H1 (cell line): ENCODE measurements around the gene PIK3R3. TPM values are rescaled to one million over a fixed set of nuclear protein-coding genes. Genes with fewer than 3 reads are reported as not detected.

Experiments
- CTCF ChIA-PET: fragments of 300-600 bp; sonication (Branson Sonifier 250); formaldehyde crosslinking; loops from one replicate; lab custom pipeline; 2021; ENCODE audit not compliant: partially characterized antibody; lab: Charles Lee
- POLR2A ChIA-PET: fragments of 300-600 bp; sonication (Branson Sonifier 250); formaldehyde crosslinking; loops from one replicate; lab custom pipeline; 2021; ENCODE audit warnings: inconsistent platforms; ENCODE audit not compliant: partially characterized antibody; lab: Charles Lee
- DNase-seq, 2 experiments: peaks; one replicate each; pipeline versions ENCODE4 v3.0.0 to v3.0.0-alpha.2; 2010 to 2022; ENCODE audit warnings: low spot score in 2 of 2, low read depth in 1 of 2, mixed read lengths in 1 of 2
- FAIRE-seq: peaks from 2 replicates; lab custom pipeline; 2011; peaks lifted over from hg19 to GRCh38; lab: Jason Lieb, UNC
- H2AFZ ChIP-seq: 2 replicates; pipeline ENCODE4 v1.8.1; 2012; ENCODE audit warnings: low read length, inconsistent platforms
- H2AK5ac ChIP-seq: 2 replicates; pipeline ENCODE4 v1.6.1; 2013; ENCODE audit warnings: low read depth, low read length
- H2BK120ac ChIP-seq: replicated peaks from 2 replicates; pipeline ENCODE3; 2013; ENCODE audit warnings: low read depth, low read length, inconsistent platforms
- H2BK12ac ChIP-seq: 2 replicates; pipeline ENCODE4 v1.6.1; 2013; ENCODE audit warnings: low read depth, low read length
- H2BK15ac ChIP-seq: 2 replicates; pipeline ENCODE4 v1.6.1; 2013; ENCODE audit warnings: low read length
- H2BK20ac ChIP-seq: 2 replicates; pipeline ENCODE4 v1.6.1; 2013; ENCODE audit warnings: low read length
- H2BK5ac ChIP-seq: 2 replicates; pipeline ENCODE4 v1.6.1; 2013; ENCODE audit warnings: low read depth, low read length
- H3K14ac ChIP-seq: 2 replicates; pipeline ENCODE4 v1.6.1; 2013; ENCODE audit warnings: inconsistent platforms; ENCODE audit not compliant: insufficient read length
- H3K18ac ChIP-seq: 2 replicates; pipeline ENCODE4 v1.6.1; 2013; ENCODE audit warnings: low read length; ENCODE audit errors: extremely low read depth
- H3K23ac ChIP-seq: 2 replicates; pipeline ENCODE4 v1.6.1; 2013; ENCODE audit warnings: inconsistent platforms; ENCODE audit not compliant: insufficient read length
- H3K23me2 ChIP-seq: 2 replicates; pipeline ENCODE4 v1.6.1; 2013; ENCODE audit warnings: low read depth, low read length
- H3K27ac ChIP-seq: 2 replicates; pipeline ENCODE4 v1.6.1; 2011; ENCODE audit warnings: low read depth, low read length, inconsistent platforms
- H3K27me3 ChIP-seq, 4 experiments: replicated peaks in 1 of 4; 1 replicate in 1 of 4; 2 replicates in 3 of 4; pipeline versions ENCODE4 v1.6.1 to v1.8.1; 2011 to 2013; ENCODE audit warnings: low read length in 3 of 4, mild to moderate bottlenecking in 3 of 4, inconsistent platforms in 2 of 4, mixed read lengths in 2 of 4, moderate library complexity in 1 of 4; ENCODE audit not compliant: control insufficient read depth in 3 of 4, insufficient read depth in 3 of 4; ENCODE audit errors: extremely low read depth in 1 of 4
- H3K36me3 ChIP-seq, 4 experiments: 2 replicates each; pipeline versions ENCODE4 v1.6.1 to v1.8.1; 2011 to 2013; ENCODE audit warnings: mild to moderate bottlenecking in 4 of 4, low read length in 3 of 4, moderate library complexity in 2 of 4, control low read depth in 1 of 4, inconsistent platforms in 1 of 4; ENCODE audit not compliant: insufficient read depth in 4 of 4, control insufficient read depth in 2 of 4
- H3K4ac ChIP-seq: replicated peaks from 2 replicates; pipeline ENCODE3; 2013; ENCODE audit warnings: low read length, low read depth, mixed read lengths, inconsistent platforms; ENCODE audit not compliant: insufficient read length
- H3K4me1 ChIP-seq, 4 experiments: replicated peaks in 1 of 4; 1 replicate in 1 of 4; 2 replicates in 3 of 4; pipeline versions ENCODE4 v1.6.1 to v1.8.1; 2011 to 2013; ENCODE audit warnings: low read length in 3 of 4, inconsistent platforms in 2 of 4, mixed read lengths in 1 of 4; ENCODE audit not compliant: insufficient read depth in 4 of 4, control insufficient read depth in 3 of 4
- H3K4me2 ChIP-seq, 2 experiments: 2 replicates each; pipeline versions ENCODE4 v1.6.1 to v1.8.1; 2011 to 2013; ENCODE audit warnings: low read depth in 2 of 2, low read length in 2 of 2, control low read depth in 1 of 2, inconsistent platforms in 1 of 2, mild to moderate bottlenecking in 1 of 2; ENCODE audit not compliant: insufficient read depth in 1 of 2
- H3K4me3 ChIP-seq, 4 experiments: fragments of 200-600, 300-600 bp in 1 of 4; sonication (generic), shearing (Covaris generic), sonication (Bioruptor Twin) in 1 of 4; 2 replicates each; pipeline versions ENCODE4 v1.5.1 to v1.8.1; 2011 to 2016; ENCODE audit warnings: low read length in 4 of 4, low read depth in 3 of 4, control low read depth in 2 of 4, inconsistent platforms in 2 of 4, mild to moderate bottlenecking in 2 of 4, mixed read lengths in 1 of 4, moderate library complexity in 1 of 4; ENCODE audit not compliant: insufficient read depth in 2 of 4; ENCODE audit errors: extremely low read depth in 1 of 4
- H3K56ac ChIP-seq: replicated peaks from 2 replicates; pipeline ENCODE3; 2013; ENCODE audit warnings: low read depth, mild to moderate bottlenecking, mixed read lengths, low read length, inconsistent platforms; ENCODE audit not compliant: insufficient read length
- H3K79me1 ChIP-seq: 2 replicates; pipeline ENCODE4 v1.6.1; 2013; ENCODE audit warnings: low read depth, low read length, control low read depth
- H3K79me2 ChIP-seq, 2 experiments: 2 replicates each; pipeline versions ENCODE4 v1.6.1 to v1.8.1; 2012 to 2013; ENCODE audit warnings: low read length in 2 of 2, mild to moderate bottlenecking in 2 of 2, inconsistent platforms in 1 of 2; ENCODE audit not compliant: insufficient read depth in 2 of 2, control insufficient read depth in 1 of 2
- H3K9ac ChIP-seq, 4 experiments: replicated peaks in 1 of 4; 1 replicate in 1 of 4; 2 replicates in 3 of 4; pipeline versions ENCODE4 v1.6.1 to v1.8.1; 2011 to 2013; ENCODE audit warnings: low read depth in 3 of 4, low read length in 3 of 4, control low read depth in 2 of 4, mild to moderate bottlenecking in 2 of 4, moderate library complexity in 2 of 4, inconsistent platforms in 1 of 4; ENCODE audit errors: extremely low read depth in 1 of 4
- H3K9me3 ChIP-seq, 2 experiments: 2 replicates each; pipeline versions ENCODE4 v1.6.1 to v1.8.1; 2012 to 2013; ENCODE audit warnings: mild to moderate bottlenecking in 2 of 2, moderate library complexity in 2 of 2, control low read depth in 1 of 2, inconsistent platforms in 1 of 2, low read depth in 1 of 2, low read length in 1 of 2, mixed read lengths in 1 of 2; ENCODE audit not compliant: insufficient read depth in 2 of 2
- H4K20me1 ChIP-seq, 2 experiments: replicated peaks in 1 of 2; 2 replicates each; pipeline versions ENCODE3 to v1.8.1; 2011 to 2013; ENCODE audit warnings: inconsistent platforms in 2 of 2, low read length in 2 of 2, mild to moderate bottlenecking in 1 of 2; ENCODE audit not compliant: insufficient read depth in 2 of 2, control insufficient read depth in 1 of 2
- H4K5ac ChIP-seq: 2 replicates; pipeline ENCODE4 v1.6.1; 2013; ENCODE audit warnings: low read length, low read depth, mixed read lengths, inconsistent platforms; ENCODE audit not compliant: insufficient read length
- H4K8ac ChIP-seq: 2 replicates; pipeline ENCODE4 v1.8.0; 2013; ENCODE audit warnings: mild to moderate bottlenecking, moderate library complexity, low read length, inconsistent platforms; ENCODE audit not compliant: insufficient read depth; ENCODE audit errors: extremely low read depth
- H4K91ac ChIP-seq: replicated peaks from 2 replicates; pipeline ENCODE3; 2013; ENCODE audit warnings: low read length, mixed read lengths, inconsistent platforms; ENCODE audit not compliant: insufficient read length
- BRCA1 ChIP-seq: IDR thresholded peaks from 2 replicates; pipeline ENCODE4 v1.6.1; 2012; ENCODE audit warnings: low read depth, low read length, improper control_type of control experiment
- CBX8 ChIP-seq: fragments of 300-800, 300-1000 bp; sonication (generic); IDR thresholded peaks from 2 replicates; pipeline ENCODE4 v1.7.1; 2016; ENCODE audit warnings: low read depth, low read length, borderline replicate concordance
- FOSL1 ChIP-seq: IDR thresholded peaks from 2 replicates; pipeline ENCODE4 v1.6.1; 2011; ENCODE audit warnings: mild to moderate bottlenecking, low read depth, low read length, moderate library complexity; ENCODE audit not compliant: insufficient read depth
- GABPA ChIP-seq: IDR thresholded peaks from 2 replicates; pipeline ENCODE4 v1.6.1; 2011; ENCODE audit warnings: mild to moderate bottlenecking, low read length, moderate library complexity, borderline replicate concordance; ENCODE audit not compliant: insufficient read depth
- KDM1A ChIP-seq: fragments of 200-600, 300-600 bp; sonication (generic); IDR thresholded peaks from 2 replicates; pipeline ENCODE4 v1.7.1; 2016; ENCODE audit warnings: mild to moderate bottlenecking, low read length, borderline replicate concordance
- KDM5A ChIP-seq: fragments of 200-600 bp; IDR thresholded peaks from 2 replicates; pipeline ENCODE4 v1.7.1; 2012; ENCODE audit warnings: mild to moderate bottlenecking, low read length, inconsistent platforms, mixed read lengths
- MAFK ChIP-seq: IDR thresholded peaks from 2 replicates; pipeline ENCODE4 v1.6.1; 2012; ENCODE audit warnings: low read depth, mild to moderate bottlenecking, improper control_type of control experiment, low read length
- NANOG ChIP-seq: IDR thresholded peaks from 2 replicates; pipeline ENCODE4 v1.6.1; 2011; ENCODE audit warnings: low read length, low read depth, mild to moderate bottlenecking, inconsistent platforms; ENCODE audit not compliant: insufficient read depth, poor library complexity, severe bottlenecking
- NRF1 ChIP-seq: IDR thresholded peaks from 2 replicates; pipeline ENCODE4 v1.6.1; 2011; ENCODE audit warnings: mild to moderate bottlenecking, low read depth, low read length, improper control_type of control experiment
- POLR2A ChIP-seq, 2 experiments: IDR thresholded peaks; 1 replicate in 1 of 2; 2 replicates in 1 of 2; pipeline ENCODE4 v1.6.1; 2011; ENCODE audit warnings: low read depth in 2 of 2, low read length in 2 of 2, mild to moderate bottlenecking in 2 of 2; ENCODE audit errors: control extremely low read depth in 1 of 2
- POLR2AphosphoS5 ChIP-seq: IDR thresholded peaks from 2 replicates; pipeline ENCODE4 v1.6.1; 2011; ENCODE audit warnings: low read depth, low read length
- RNF2 ChIP-seq: fragments of 200-900, 300-1000 bp; sonication (generic); IDR thresholded peaks from 2 replicates; pipeline ENCODE4 v1.7.1; 2016; ENCODE audit warnings: borderline replicate concordance, low read depth, mild to moderate bottlenecking, antibody characterized with exemption, low read length; ENCODE audit not compliant: poor library complexity, severe bottlenecking; ENCODE audit errors: missing control alignments
- TCF12 ChIP-seq: IDR thresholded peaks from 2 replicates; pipeline ENCODE4 v1.6.1; 2011; ENCODE audit warnings: low read depth, mild to moderate bottlenecking, low read length
- WGBS, 2 experiments: shearing (Covaris generic) in 1 of 2; methylation state at CpG; one replicate each; pipeline versions ENCODE4 v1.1.6 to v1.1.7; 2013 to 2015; ENCODE audit warnings: low lambda C conversion rate in 2 of 2, mixed read lengths in 2 of 2, inconsistent platforms in 1 of 2, low coverage in 1 of 2, missing lambda C conversion rate in 1 of 2; ENCODE audit not compliant: insufficient replicate concordance in 2 of 2, insufficient coverage in 1 of 2, insufficient read length in 1 of 2; ENCODE audit errors: extremely low coverage in 1 of 2, missing lambda C conversion rate in 1 of 2; 5-methylcytosine and 5-hydroxymethylcytosine counted together
- polyA plus RNA-seq, 7 experiments: library from polyadenylated mRNA; depleted of rRNA in 3 of 7; stranded (reverse) in 5 of 7; unstranded in 2 of 7; fragments of >200 nt in 5 of 7; fragments of 200-250 nt in 2 of 7; gene quantifications; 1 replicate in 5 of 7; 2 replicates in 1 of 7; 4 replicates in 1 of 7; pipeline versions ENCODE4 v1.2.1 to v1.2.3, GENCODE V29; 2011 to 2013; ENCODE audit warnings: missing spikeins in 2 of 7, mixed read lengths in 2 of 7
- total RNA-seq: library from RNA; stranded (reverse); fragmentation: NEBNext Ultra II Directional; extraction: Animal tissue kit (Norgen Biotek cat#: 25700); gene quantifications from 2 replicates; pipeline ENCODE4 v1.2.1, GENCODE V29; 2021

Gene PIK3R3
- total and polyA plus RNA-seq, 2 of the 8 experiments (the other 6 are each of a cell fraction or from before 2014, with no cell fraction given) = 5.3 to 13.6 TPM

- CTCF ChIA-PET = no interaction called here
- FAIRE-seq = no peak
- TF ChIP-seq TCF12 (no peak), FOSL1 (no peak), NANOG (no peak), BRCA1 (no peak), CBX8 (no peak), POLR2A (IDR thresholded peaks at IDR 0.05; ENCODE audit: control extremely low read depth in 1 of 2, low read depth in 2 of 2, low read length in 2 of 2) (no peak), NRF1 (no peak), RNF2 (no peak), POLR2AphosphoS5 (no peak), MAFK (no peak), GABPA (no peak), KDM5A (no peak), KDM1A (no peak)
Observed at GRCh38 chr1:46153228-46153627, 20.8 kb upstream of the PIK3R3 start.

More at GRCh38 chr1:46153228-46153627, 20.8 kb upstream of the PIK3R3 start:
- H3K79me2 ChIP-seq = no peaks in the 10 kb centered on the region
- H3K23ac ChIP-seq = no peak overlapping the region
- no peak overlapping the region for H4K91ac ChIP-seq
- no peak for DNase-seq
- H2BK120ac ChIP-seq = no peak overlapping the region
- H3K23me2 ChIP-seq = no peaks in the 10 kb centered on the region
- H3K4me3 ChIP-seq = no peak overlapping the region
- H4K8ac ChIP-seq = no peak overlapping the region
- no peaks in the 10 kb centered on the region for H3K4me1 ChIP-seq
- 95% methylated on average over 1 of the region's 1 CpG; no CpG with 5 or more reads in 1 of the 2 experiments for WGBS, 2 experiments
- H3K9ac ChIP-seq = no peak overlapping the region
- H2BK15ac ChIP-seq = no peak overlapping the region
- no peaks in the 10 kb centered on the region for H3K27me3 ChIP-seq
- no peak overlapping the region for H2BK5ac ChIP-seq
- H3K4me2 ChIP-seq = no peak overlapping the region
- no peaks in the 10 kb centered on the region for H3K79me1 ChIP-seq
- H2BK12ac ChIP-seq = no peak overlapping the region
- no peak overlapping the region for H4K5ac ChIP-seq
- no peak overlapping the region for H2BK20ac ChIP-seq
- H2AK5ac ChIP-seq = no peak overlapping the region
- POLR2A ChIA-PET = no interaction called here
- no peak overlapping the region for H3K4ac ChIP-seq
- H2AFZ ChIP-seq = no peak overlapping the region
- no peak overlapping the region for H3K56ac ChIP-seq
- no peak overlapping the region for H3K14ac ChIP-seq
- no peaks in the 10 kb centered on the region for H3K36me3 ChIP-seq
- H3K18ac ChIP-seq = no peak overlapping the region
- no peaks in the 10 kb centered on the region for H4K20me1 ChIP-seq
- no peaks in the 10 kb centered on the region for H3K9me3 ChIP-seq
- H3K27ac ChIP-seq = no peak overlapping the region
